Astrocyte of the cerebellum (primary cell): ENCODE measurements around the gene RNF43.

Experiments
- DNase-seq: peaks from one replicate; pipeline ENCODE4 v3.0.0-alpha.2; 2011; ENCODE audit warnings: low read depth
- H3K4me3 ChIP-seq: 2 replicates; pipeline ENCODE4 v1.5.1; 2011; ENCODE audit warnings: mild to moderate bottlenecking, low read depth, low read length, moderate library complexity
- in situ Hi-C: cut with HindIII; loops from 2 replicates; pipeline ENCODE4 v1.10.0; 2017; ENCODE audit warnings: low sequenced_read_pairs
- TF ChIP-seq, protein P1 (sequence below): IDR thresholded peaks from 2 replicates; pipeline ENCODE4 v1.5.1; 2012; ENCODE audit warnings: low read length, low read depth, moderate library complexity, mild to moderate bottlenecking; ENCODE audit errors: missing control alignments

Gene RNF43

DNA sequence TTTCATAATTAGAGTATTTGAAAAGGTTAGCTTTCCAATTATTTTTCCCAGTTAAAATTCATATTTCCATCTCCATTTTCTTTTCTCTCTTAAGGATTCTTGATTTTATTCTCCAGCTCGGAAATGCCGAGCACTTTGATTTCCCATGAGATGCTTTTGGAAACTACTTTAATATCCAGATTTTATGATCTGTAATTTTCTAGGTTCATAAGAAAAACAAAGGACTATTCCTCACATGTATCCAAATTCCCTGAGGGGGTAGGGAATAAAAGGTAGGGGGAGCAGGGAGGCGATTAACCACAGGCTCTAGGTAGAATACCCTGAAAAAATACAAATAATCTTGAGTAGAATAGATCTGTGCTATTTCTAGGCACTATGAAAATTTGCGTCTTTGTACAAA, 938 bp downstream of the RNF43 start:
- TF ChIP-seq, protein P1, sequence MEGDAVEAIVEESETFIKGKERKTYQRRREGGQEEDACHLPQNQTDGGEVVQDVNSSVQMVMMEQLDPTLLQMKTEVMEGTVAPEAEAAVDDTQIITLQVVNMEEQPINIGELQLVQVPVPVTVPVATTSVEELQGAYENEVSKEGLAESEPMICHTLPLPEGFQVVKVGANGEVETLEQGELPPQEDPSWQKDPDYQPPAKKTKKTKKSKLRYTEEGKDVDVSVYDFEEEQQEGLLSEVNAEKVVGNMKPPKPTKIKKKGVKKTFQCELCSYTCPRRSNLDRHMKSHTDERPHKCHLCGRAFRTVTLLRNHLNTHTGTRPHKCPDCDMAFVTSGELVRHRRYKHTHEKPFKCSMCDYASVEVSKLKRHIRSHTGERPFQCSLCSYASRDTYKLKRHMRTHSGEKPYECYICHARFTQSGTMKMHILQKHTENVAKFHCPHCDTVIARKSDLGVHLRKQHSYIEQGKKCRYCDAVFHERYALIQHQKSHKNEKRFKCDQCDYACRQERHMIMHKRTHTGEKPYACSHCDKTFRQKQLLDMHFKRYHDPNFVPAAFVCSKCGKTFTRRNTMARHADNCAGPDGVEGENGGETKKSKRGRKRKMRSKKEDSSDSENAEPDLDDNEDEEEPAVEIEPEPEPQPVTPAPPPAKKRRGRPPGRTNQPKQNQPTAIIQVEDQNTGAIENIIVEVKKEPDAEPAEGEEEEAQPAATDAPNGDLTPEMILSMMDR = no peak
- DNase-seq = no peak
- in situ Hi-C loops = no loop called here
- H3K4me3 ChIP-seq = peak overlapping the region; percentile 39

DNA sequence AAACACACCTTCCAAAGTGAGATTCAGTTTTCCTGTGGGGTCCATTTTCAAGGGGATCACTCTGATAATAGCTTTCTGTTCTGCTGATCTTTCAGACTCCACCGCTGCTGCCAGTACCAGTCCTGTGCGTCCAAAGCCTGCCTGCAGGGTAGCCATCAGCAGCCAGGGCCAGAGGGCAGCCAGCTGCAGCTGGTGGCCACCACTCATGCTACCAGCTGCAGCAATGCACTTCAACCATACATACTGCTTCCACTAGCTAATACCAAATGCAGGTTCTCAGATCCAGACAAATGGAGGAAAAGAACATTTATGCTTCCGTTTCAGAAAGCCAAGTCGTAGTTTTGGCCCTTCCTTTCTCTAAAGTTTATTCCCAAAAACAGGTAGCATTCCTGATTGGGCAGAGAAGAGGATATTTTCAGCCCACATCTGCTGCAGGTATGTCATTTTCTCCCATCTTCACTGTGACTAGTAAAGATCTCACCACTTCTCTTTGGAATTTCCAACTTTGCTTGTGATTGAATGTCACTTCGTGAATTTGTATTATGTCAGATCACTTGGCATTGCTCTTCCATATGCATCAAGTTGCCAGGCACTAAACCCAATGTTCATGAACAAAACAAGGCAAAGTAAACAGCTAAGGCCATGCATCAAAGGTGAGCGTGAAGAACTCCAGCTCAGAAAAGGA, 1.8 kb downstream of the RNF43 start:
- TF ChIP-seq, protein P1 = no peak
- in situ Hi-C loops = no loop called here
- no peak for DNase-seq
- peak overlapping the region; percentile 39 for H3K4me3 ChIP-seq

DNA sequence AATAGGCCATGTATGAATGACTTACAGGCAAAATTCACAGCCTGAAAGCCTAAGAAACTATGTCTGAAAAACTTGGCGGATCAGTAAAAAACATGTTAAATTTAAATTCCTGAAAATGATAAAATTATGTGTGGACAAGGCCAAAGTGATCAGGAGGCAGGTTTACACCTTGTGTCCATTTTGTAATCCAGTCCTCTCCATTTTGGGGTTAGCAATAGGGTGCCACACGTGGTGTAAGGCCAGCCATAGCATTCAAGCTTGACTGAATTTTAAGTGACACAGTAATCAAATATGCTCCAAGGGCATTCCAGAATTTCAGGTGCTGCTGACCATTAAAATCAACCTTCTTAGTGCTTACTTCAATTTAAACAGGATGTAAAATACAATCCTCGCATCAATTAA, 2.7 kb downstream of the RNF43 start:
- H3K4me3 ChIP-seq = peak overlapping the region; percentile 3
- in situ Hi-C loops = no loop called here
- no peak for DNase-seq
- TF ChIP-seq, protein P1 = no peak

DNA sequence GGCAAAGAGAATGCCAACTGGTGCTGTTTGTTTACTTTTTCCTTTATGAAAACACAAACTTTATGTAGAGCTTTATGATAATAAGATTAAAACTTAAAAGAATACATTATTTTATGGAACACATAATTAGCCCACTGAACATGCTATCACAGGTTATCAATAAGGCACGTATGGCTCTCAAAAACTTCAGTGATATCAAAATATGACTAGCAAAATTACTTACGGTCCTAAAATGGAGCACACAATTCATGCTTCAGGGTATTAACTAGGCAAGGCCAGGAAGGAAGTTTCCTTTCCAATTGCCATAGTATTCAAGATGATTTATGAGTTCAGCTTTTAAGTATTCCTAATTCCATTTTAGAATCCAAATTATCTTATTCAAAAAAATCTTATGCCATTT, 3.6 kb downstream of the RNF43 start:
- DNase-seq = no peak
- in situ Hi-C loops = no loop called here
- TF ChIP-seq, protein P1 = no peak
- no peak overlapping the region for H3K4me3 ChIP-seq

DNA sequence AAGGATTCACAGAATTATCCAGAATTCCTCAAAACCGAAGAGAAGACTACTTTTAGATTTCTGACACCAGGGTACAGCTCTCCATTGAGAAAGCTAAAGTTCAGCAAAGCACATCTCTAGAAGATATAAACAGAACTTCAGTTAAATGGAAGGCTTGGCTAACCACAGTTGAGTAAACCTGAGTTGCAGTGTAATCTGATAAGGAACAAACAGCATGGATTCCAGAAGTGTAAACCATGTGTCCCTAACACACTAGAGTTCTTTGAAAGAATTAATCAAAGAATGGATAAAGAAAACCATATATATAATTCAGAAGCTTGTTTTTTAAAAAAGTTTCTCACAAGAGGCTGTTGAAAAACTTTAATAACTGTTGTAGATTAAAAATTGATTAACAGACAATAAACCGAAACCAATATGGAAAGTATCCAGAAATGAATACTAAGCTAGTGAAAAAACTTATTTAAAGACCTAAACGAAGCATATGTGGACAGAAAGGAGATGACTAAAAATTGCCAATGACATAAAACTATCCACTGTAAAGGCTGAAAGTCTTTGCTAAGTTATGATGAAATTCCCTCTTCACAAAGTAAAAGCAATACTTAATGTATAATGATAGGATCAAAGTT, 4.3 kb downstream of the RNF43 start:
- peak; percentile 12 for DNase-seq
- H3K4me3 ChIP-seq = no peak overlapping the region
- TF ChIP-seq, protein P1 = no peak
- in situ Hi-C loops = no loop called here

DNA sequence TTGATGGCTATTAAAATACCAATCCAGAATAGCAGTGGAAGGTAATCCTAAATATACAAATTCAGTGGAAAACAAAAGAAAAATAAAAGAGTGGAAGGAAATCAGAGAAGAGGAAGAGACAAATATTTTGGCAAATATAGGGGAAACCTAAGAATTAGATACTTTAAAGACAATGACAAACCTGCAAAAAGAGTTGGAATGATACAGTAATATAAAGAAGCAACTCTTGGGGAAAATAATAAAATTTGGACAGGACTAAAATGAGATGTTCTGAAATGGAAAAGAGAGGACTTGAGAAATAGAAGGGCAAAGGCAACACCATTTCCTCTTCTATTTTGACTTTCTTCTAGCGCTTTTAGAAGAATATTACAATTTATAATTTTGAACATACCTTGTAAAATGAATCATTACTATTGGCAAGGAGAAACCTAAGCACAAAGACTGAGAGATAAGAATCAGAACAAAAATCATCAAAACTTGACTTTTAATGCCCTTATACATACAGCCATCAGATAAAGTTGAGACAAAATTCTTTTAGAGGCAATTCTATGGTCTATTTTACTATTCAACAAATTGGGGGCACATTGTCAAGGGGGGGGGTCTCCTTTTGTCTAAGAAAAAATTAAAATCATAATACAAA, 5.2 kb downstream of the RNF43 start:
- no peak for DNase-seq
- TF ChIP-seq, protein P1 = no peak
- no peak overlapping the region for H3K4me3 ChIP-seq
- in situ Hi-C loops = no loop called here
